Body of pancreas (tissue), 4 donors: ENCODE results near the gene PLGLB1.
"Not testable (repeated sequence)": the region's sequence is repeated elsewhere in the genome, so short reads cannot be mapped to it uniquely, and the experiment has no call there.

Source experiments
- CTCF ChIP-seq, 7 experiments: fragments of 450-650 bp in 4 of 7; fragments of 200-600 bp in 3 of 7; sonication (generic) in 3 of 7; IDR thresholded peaks; one replicate each; pipeline ENCODE4 v1.5.1; 2016 to 2019; ENCODE audit warnings: antibody characterized with exemption in 7 of 7
- POLR2A ChIP-seq, 3 donors: fragments of 450-650 bp; IDR thresholded peaks; one replicate each; pipeline ENCODE4 v1.6.1; 2016; ENCODE audit warnings: antibody characterized with exemption in 3 of 3, mild to moderate bottlenecking in 2 of 3

- not testable (repeated sequence) for TF ChIP-seq CTCF, POLR2A (IDR thresholded peaks at IDR 0.05)
These were observed 2.6 kb downstream of the PLGLB1 start for GRCh38 chr2:87019053-87019452.
